Endothelial cell of umbilical vein (primary cell): ENCODE data around the gene SUCLG2. TPM values are rescaled to one million over a fixed set of nuclear protein-coding genes. Genes with fewer than 3 reads are reported as not detected.
"Not testable (repeated sequence)": the region's sequence is repeated elsewhere in the genome, so short reads cannot be mapped to it uniquely, and the experiment has no call there.

Experiments
- BruUV-seq: library from RNA; stranded (reverse); fragments of 400-500 nt; replicated peaks from 2 replicates; lab custom pipeline; 2021; lab: Mats Ljungman, UMichigan
- CTCF ChIA-PET: fragments of 300-600, 350-600 bp; sonication (Branson Sonifier 250); formaldehyde crosslinking; loops from one replicate; lab custom pipeline; 2021; ENCODE audit warnings: antibody characterized with exemption, inconsistent platforms; lab: Charles Lee
- POLR2A ChIA-PET: fragments of 300-600, 350-600 bp; sonication (Branson Sonifier 250); formaldehyde crosslinking; loops from one replicate; lab custom pipeline; 2021; ENCODE audit warnings: antibody characterized with exemption, inconsistent platforms; lab: Charles Lee
- DNase-seq: peaks from one replicate; pipeline ENCODE4 v3.0.0-alpha.2; 2011; ENCODE audit warnings: low read depth, low spot score
- FAIRE-seq: peaks from 2 replicates; lab custom pipeline; 2011; peaks lifted over from hg19 to GRCh38; lab: Jason Lieb, UNC
- H2AFZ ChIP-seq: 2 replicates; pipeline ENCODE4 v1.6.0; 2012; ENCODE audit warnings: low read depth, low read length, control low read depth, inconsistent platforms
- H3K27ac ChIP-seq: 2 replicates; pipeline ENCODE4 v1.5.1; 2011; ENCODE audit warnings: low read depth, mild to moderate bottlenecking, control low read depth, low read length, moderate library complexity; ENCODE audit not compliant: insufficient read depth
- H3K27me3 ChIP-seq, 2 experiments: 2 replicates each; pipeline versions ENCODE4 v1.6.0 to v1.6.1; 2011; ENCODE audit warnings: low read length in 2 of 2, mixed read lengths in 1 of 2; ENCODE audit not compliant: control insufficient read depth in 2 of 2, insufficient read depth in 2 of 2
- H3K36me3 ChIP-seq, 2 experiments: 2 replicates in 1 of 2; 3 replicates in 1 of 2; pipeline ENCODE4 v1.5.1; 2011; ENCODE audit warnings: low read length in 2 of 2, mild to moderate bottlenecking in 1 of 2, moderate library complexity in 1 of 2; ENCODE audit not compliant: control insufficient read depth in 2 of 2, insufficient read depth in 2 of 2; ENCODE audit errors: extremely low read depth in 1 of 2
- H3K4me1 ChIP-seq: 3 replicates; pipeline ENCODE4 v1.5.1; 2011; ENCODE audit warnings: mild to moderate bottlenecking, low read length; ENCODE audit not compliant: control insufficient read depth, insufficient read depth; ENCODE audit errors: extremely low read depth
- H3K4me2 ChIP-seq: 2 replicates; pipeline ENCODE4 v1.6.1; 2011; ENCODE audit warnings: low read length, control low read depth, mixed read lengths; ENCODE audit not compliant: insufficient read depth
- H3K4me3 ChIP-seq, 3 experiments: fragments of 200-600 bp in 1 of 3; sonication (generic), shearing (Covaris generic) in 1 of 3; replicated peaks in 1 of 3; 2 replicates each; pipeline ENCODE4 v1.5.1; 2011 to 2016; ENCODE audit warnings: control low read depth in 3 of 3, low read length in 3 of 3, mild to moderate bottlenecking in 2 of 3, inconsistent platforms in 1 of 3, low read depth in 1 of 3, moderate library complexity in 1 of 3; ENCODE audit not compliant: insufficient read depth in 1 of 3
- H3K79me2 ChIP-seq: 2 replicates; pipeline ENCODE4 v1.6.0; 2012; ENCODE audit warnings: low read length, inconsistent platforms; ENCODE audit not compliant: control insufficient read depth, insufficient read depth
- H3K9ac ChIP-seq: replicated peaks from 2 replicates; pipeline ENCODE3; 2011; ENCODE audit warnings: low read length, control low read depth; ENCODE audit not compliant: insufficient read depth; ENCODE audit errors: extremely low read depth
- H3K9me1 ChIP-seq: replicated peaks from 3 replicates; pipeline ENCODE4 v1.6.0; 2011; ENCODE audit warnings: mild to moderate bottlenecking, low read length; ENCODE audit not compliant: control insufficient read depth, insufficient read depth; ENCODE audit errors: extremely low read depth
- H3K9me3 ChIP-seq: replicated peaks from 2 replicates; pipeline ENCODE4 v1.5.1; 2012; ENCODE audit warnings: low read length, inconsistent platforms; ENCODE audit not compliant: control insufficient read depth, insufficient read depth
- H4K20me1 ChIP-seq: replicated peaks from 2 replicates; pipeline ENCODE3; 2011; ENCODE audit warnings: mild to moderate bottlenecking, low read length; ENCODE audit not compliant: control insufficient read depth, insufficient read depth; ENCODE audit errors: extremely low read depth
- FOS ChIP-seq: IDR thresholded peaks from 2 replicates; pipeline ENCODE4 v1.6.1; 2011; ENCODE audit warnings: mild to moderate bottlenecking, low read length, moderate library complexity, borderline replicate concordance; ENCODE audit not compliant: insufficient read depth
- GATA2 ChIP-seq: IDR thresholded peaks from 2 replicates; pipeline ENCODE4 v1.7.0; 2011; ENCODE audit warnings: low read depth, mild to moderate bottlenecking, moderate library complexity, mixed read lengths, low read length; ENCODE audit not compliant: insufficient read length, insufficient read depth
- MAX ChIP-seq: IDR thresholded peaks from 2 replicates; pipeline ENCODE4 v1.6.1; 2011; ENCODE audit not compliant: insufficient read depth, insufficient read length
- dilution Hi-C: fragments of 300-500 bp; cut with MboI; formaldehyde crosslinking; loops from one replicate; pipeline ENCODE4 v1.15.0; 2019; ENCODE audit warnings: low sequenced_read_pairs; ENCODE audit not compliant: extremely low pct_ligation_motif_present
- intact Hi-C: fragments of 100-400 bp; cut with micrococcal nuclease; formaldehyde crosslinking; loops from one replicate; pipeline ENCODE4 v1.10.0; 2022
- polyA plus RNA-seq, 4 experiments: library from polyadenylated mRNA; depleted of rRNA in 3 of 4; stranded (reverse) in 3 of 4; unstranded in 1 of 4; fragments of >200 nt; gene quantifications; 2 replicates each; pipeline versions ENCODE4 v1.2.1 to v1.2.3, GENCODE V29; 2011 to 2012; ENCODE audit warnings: missing spikeins in 1 of 4
- total RNA-seq: library from RNA; stranded (reverse); gene quantifications from 2 replicates; pipeline ENCODE4 v1.2.3, GENCODE V29; 2021
- TF ChIP-seq, protein P1 (sequence below), 2 donors: IDR thresholded peaks; 1 replicate in 1 of 2; 2 replicates in 1 of 2; pipeline ENCODE4 v1.5.1; 2011; ENCODE audit warnings: low read length in 2 of 2, mild to moderate bottlenecking in 2 of 2, moderate library complexity in 2 of 2, control low read depth in 1 of 2, inconsistent platforms in 1 of 2, low read depth in 1 of 2; ENCODE audit not compliant: insufficient read depth in 1 of 2; ENCODE audit errors: extremely low read depth in 1 of 2

SUCLG2 gene
- total and polyA plus RNA-seq, 2 donors (not counting 3 experiments of a cell fraction or from before 2014, with no cell fraction given) = 8.1 to 38.3 TPM

DNA sequence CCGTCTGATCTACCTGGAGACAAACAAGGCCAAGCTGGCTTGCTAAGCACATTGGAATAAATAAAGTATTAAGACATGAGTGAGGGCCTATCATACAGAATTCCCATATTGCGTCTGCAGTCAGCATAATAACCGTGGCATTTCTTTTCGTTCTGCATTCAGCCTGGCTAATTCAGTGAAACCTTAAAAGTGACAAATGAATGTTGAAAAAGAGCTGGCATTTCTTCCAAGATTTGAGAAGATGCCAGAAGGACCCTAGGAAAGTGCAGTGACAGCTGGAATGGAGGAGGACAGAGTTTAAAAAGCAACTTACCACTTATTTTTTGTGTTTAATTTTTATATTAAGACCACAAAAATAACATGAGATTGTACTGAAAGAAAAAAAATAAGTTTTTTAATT lies 67.1 kb downstream of the SUCLG2 start:
- BruUV-seq = no TSS peak
- Histone ChIP-seq H3K27me3 (no peaks in the 10 kb centered on the region), H3K4me3 (no peak overlapping the region), H3K4me1 (no peaks in the 10 kb centered on the region), H3K4me2 (no peak overlapping the region), H3K9ac (no peak overlapping the region), H3K9me1 (no peaks in the 10 kb centered on the region), H4K20me1 (no peaks in the 10 kb centered on the region), H3K36me3 (peaks cover 0 to 2% of the 10 kb centered on the region in 2 experiments), H3K9me3 (no peaks in the 10 kb centered on the region), H3K27ac (no peak overlapping the region), H2AFZ (no peak overlapping the region), H3K79me2 (peaks cover under 1% of the 10 kb centered on the region)
- DNase-seq (no peak), FAIRE-seq (no peak)
- intact Hi-C loops = no loop called here
- POLR2A ChIA-PET = no interaction called here
- CTCF ChIA-PET = interaction anchor here (1.0 to 1.5 kb wide), 2 partner anchors 7 to 124 kb away, joined by 3 read pairs; no protein-coding TSS in a partner anchor
- TF ChIP-seq FOS (no peak), GATA2 (no peak), MAX (no peak)
- TF ChIP-seq, protein P1, sequence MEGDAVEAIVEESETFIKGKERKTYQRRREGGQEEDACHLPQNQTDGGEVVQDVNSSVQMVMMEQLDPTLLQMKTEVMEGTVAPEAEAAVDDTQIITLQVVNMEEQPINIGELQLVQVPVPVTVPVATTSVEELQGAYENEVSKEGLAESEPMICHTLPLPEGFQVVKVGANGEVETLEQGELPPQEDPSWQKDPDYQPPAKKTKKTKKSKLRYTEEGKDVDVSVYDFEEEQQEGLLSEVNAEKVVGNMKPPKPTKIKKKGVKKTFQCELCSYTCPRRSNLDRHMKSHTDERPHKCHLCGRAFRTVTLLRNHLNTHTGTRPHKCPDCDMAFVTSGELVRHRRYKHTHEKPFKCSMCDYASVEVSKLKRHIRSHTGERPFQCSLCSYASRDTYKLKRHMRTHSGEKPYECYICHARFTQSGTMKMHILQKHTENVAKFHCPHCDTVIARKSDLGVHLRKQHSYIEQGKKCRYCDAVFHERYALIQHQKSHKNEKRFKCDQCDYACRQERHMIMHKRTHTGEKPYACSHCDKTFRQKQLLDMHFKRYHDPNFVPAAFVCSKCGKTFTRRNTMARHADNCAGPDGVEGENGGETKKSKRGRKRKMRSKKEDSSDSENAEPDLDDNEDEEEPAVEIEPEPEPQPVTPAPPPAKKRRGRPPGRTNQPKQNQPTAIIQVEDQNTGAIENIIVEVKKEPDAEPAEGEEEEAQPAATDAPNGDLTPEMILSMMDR (IDR thresholded peaks at IDR 0.05; ENCODE audit: extremely low read depth in 1 of 2, insufficient read depth in 1 of 2, low read depth in 1 of 2, low read length in 2 of 2) = no peak
- dilution Hi-C loops = no loop called here

DNA sequence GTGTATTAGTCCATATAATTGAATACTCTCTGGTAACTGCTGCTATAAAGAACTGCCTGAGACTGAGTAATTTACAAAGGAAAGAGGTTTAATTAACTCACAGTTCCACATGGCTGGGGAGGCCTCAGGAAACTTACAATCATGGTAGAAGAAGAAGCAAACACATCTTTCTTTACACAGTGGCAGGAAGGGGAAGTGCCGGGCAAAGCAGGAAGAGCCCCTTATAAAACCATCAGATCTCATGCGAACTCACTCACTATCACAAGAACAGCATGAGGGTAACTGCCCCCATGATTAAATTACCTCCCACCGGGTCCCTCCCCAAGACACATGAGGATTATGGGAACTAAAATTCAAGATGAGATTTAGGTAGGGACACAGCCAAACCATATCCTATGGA lies 69.8 kb downstream of the SUCLG2 start:
- H3K27ac ChIP-seq, BruUV-seq, CTCF ChIA-PET, POLR2A ChIA-PET, H2AFZ ChIP-seq, H3K79me2 ChIP-seq, H3K4me1 ChIP-seq, FAIRE-seq, H3K4me3 ChIP-seq, H3K9ac ChIP-seq, dilution Hi-C loops, H3K9me3 ChIP-seq, intact Hi-C loops, H3K27me3 ChIP-seq, DNase-seq, H3K9me1 ChIP-seq, H4K20me1 ChIP-seq, H3K36me3 ChIP-seq, H3K4me2 ChIP-seq: not testable (repeated sequence)
